GM12878 (cell line): ENCODE data around the gene CLTRN.

Source experiments
- MYC ChIP-seq: IDR thresholded peaks from 2 replicates; pipeline ENCODE4 v1.6.1; 2011; ENCODE audit warnings: mild to moderate bottlenecking, low read length, moderate library complexity, inconsistent platforms; ENCODE audit not compliant: insufficient read depth, insufficient replicate concordance, insufficient read length, severe bottlenecking
- SMARCA5 ChIP-seq: fragments of 450-650 bp; IDR thresholded peaks from 2 replicates; pipeline ENCODE4 v1.6.1; 2017; ENCODE audit warnings: mild to moderate bottlenecking
- SUZ12 ChIP-seq: fragments of 200-600 bp; sonication (generic); IDR thresholded peaks from one replicate; pipeline ENCODE4 v1.6.1; 2018; ENCODE audit warnings: antibody characterized with exemption, mild to moderate bottlenecking; ENCODE audit not compliant: unreplicated experiment
- TAF1 ChIP-seq: IDR thresholded peaks from 2 replicates; pipeline ENCODE4 v1.6.1; 2011; ENCODE audit warnings: mild to moderate bottlenecking, low read depth, low read length, borderline replicate concordance
- TF ChIP-seq, protein P1 (sequence below), 3 experiments: IDR thresholded peaks in 2 of 3; conservative IDR thresholded peaks in 1 of 3; 2 replicates each; pipeline ENCODE4 v1.5.1; 2011; ENCODE audit warnings: low read depth in 3 of 3, low read length in 3 of 3, mild to moderate bottlenecking in 3 of 3, control low read depth in 2 of 3, moderate library complexity in 2 of 3, inconsistent platforms in 1 of 3, mixed read lengths in 1 of 3; ENCODE audit not compliant: control insufficient read depth in 2 of 3, insufficient read depth in 1 of 3; ENCODE audit errors: extremely low read depth in 1 of 3
- TF ChIP-seq, protein P2 (sequence below): IDR thresholded peaks from 2 replicates; pipeline ENCODE4 v1.6.1; 2011; ENCODE audit warnings: borderline replicate concordance, low read depth, mild to moderate bottlenecking, moderate library complexity, low read length; ENCODE audit not compliant: insufficient read depth, poor library complexity, severe bottlenecking

- TF ChIP-seq, protein P1, sequence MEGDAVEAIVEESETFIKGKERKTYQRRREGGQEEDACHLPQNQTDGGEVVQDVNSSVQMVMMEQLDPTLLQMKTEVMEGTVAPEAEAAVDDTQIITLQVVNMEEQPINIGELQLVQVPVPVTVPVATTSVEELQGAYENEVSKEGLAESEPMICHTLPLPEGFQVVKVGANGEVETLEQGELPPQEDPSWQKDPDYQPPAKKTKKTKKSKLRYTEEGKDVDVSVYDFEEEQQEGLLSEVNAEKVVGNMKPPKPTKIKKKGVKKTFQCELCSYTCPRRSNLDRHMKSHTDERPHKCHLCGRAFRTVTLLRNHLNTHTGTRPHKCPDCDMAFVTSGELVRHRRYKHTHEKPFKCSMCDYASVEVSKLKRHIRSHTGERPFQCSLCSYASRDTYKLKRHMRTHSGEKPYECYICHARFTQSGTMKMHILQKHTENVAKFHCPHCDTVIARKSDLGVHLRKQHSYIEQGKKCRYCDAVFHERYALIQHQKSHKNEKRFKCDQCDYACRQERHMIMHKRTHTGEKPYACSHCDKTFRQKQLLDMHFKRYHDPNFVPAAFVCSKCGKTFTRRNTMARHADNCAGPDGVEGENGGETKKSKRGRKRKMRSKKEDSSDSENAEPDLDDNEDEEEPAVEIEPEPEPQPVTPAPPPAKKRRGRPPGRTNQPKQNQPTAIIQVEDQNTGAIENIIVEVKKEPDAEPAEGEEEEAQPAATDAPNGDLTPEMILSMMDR (IDR thresholded peaks at IDR 0.05 in 2 of 3, conservative IDR thresholded peaks at IDR 0.05 in 1 of 3; ENCODE audit: control insufficient read depth in 2 of 3, extremely low read depth in 1 of 3, insufficient read depth in 1 of 3, low read depth in 3 of 3, low read length in 3 of 3): no peak
- no peak for TF ChIP-seq TAF1
- TF ChIP-seq, protein P2, sequence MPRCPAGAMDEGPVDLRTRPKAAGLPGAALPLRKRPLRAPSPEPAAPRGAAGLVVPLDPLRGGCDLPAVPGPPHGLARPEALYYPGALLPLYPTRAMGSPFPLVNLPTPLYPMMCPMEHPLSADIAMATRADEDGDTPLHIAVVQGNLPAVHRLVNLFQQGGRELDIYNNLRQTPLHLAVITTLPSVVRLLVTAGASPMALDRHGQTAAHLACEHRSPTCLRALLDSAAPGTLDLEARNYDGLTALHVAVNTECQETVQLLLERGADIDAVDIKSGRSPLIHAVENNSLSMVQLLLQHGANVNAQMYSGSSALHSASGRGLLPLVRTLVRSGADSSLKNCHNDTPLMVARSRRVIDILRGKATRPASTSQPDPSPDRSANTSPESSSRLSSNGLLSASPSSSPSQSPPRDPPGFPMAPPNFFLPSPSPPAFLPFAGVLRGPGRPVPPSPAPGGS: no peak
- TF ChIP-seq SMARCA5: no peak
- no peak for TF ChIP-seq SUZ12
- TF ChIP-seq MYC: no peak
Measured at GRCh38 chrX:15598026-15598425, 66.6 kb downstream of the CLTRN start.
